H9 (cell line): Measurements from ENCODE around the gene METRNL. TPM values are rescaled to one million over a fixed set of nuclear protein-coding genes. Genes with fewer than 3 reads are reported as not detected.

Experiments used
- DNase-seq: peaks from one replicate; pipeline ENCODE4 v3.0.0-alpha.2; 2017
- H2AFZ ChIP-seq: one replicate; pipeline ENCODE4 v1.6.1; 2013; ENCODE audit warnings: mild to moderate bottlenecking, low read length, control low read depth, moderate library complexity
- H2AK5ac ChIP-seq: 2 replicates; pipeline ENCODE4 v1.6.1; 2013; ENCODE audit warnings: low read length, control low read depth, mixed read lengths; ENCODE audit not compliant: insufficient read length
- H2BK120ac ChIP-seq: one replicate; pipeline ENCODE4 v1.6.1; 2013; ENCODE audit warnings: low read depth, mild to moderate bottlenecking, low read length, control low read depth, inconsistent platforms; ENCODE audit not compliant: poor library complexity, severe bottlenecking
- H2BK12ac ChIP-seq: 2 replicates; pipeline ENCODE4 v1.6.1; 2013; ENCODE audit warnings: low read length, control low read depth, mixed read lengths, low read depth; ENCODE audit not compliant: insufficient read length
- H2BK15ac ChIP-seq: 2 replicates; pipeline ENCODE4 v1.6.1; 2013; ENCODE audit warnings: low read depth, low read length, control low read depth
- H2BK20ac ChIP-seq: one replicate; pipeline ENCODE4 v1.6.1; 2013; ENCODE audit warnings: low read depth, mild to moderate bottlenecking, low read length, control low read depth, inconsistent platforms; ENCODE audit not compliant: poor library complexity, severe bottlenecking
- H2BK5ac ChIP-seq: 2 replicates; pipeline ENCODE4 v1.6.1; 2013; ENCODE audit warnings: low read length, control low read depth, mixed read lengths; ENCODE audit not compliant: insufficient read length
- H3K14ac ChIP-seq: 2 replicates; pipeline ENCODE4 v1.6.1; 2013; ENCODE audit warnings: low read length, control low read depth; ENCODE audit not compliant: insufficient read depth
- H3K18ac ChIP-seq: 2 replicates; pipeline ENCODE4 v1.6.1; 2013; ENCODE audit warnings: low read depth, mild to moderate bottlenecking, mixed read lengths, low read length, control low read depth; ENCODE audit not compliant: insufficient read length
- H3K23ac ChIP-seq: 2 replicates; pipeline ENCODE4 v1.6.1; 2013; ENCODE audit warnings: low read length, control low read depth, mixed read lengths, low read depth; ENCODE audit not compliant: insufficient read length
- H3K23me2 ChIP-seq: 2 replicates; pipeline ENCODE4 v1.6.1; 2013; ENCODE audit warnings: low read depth, mild to moderate bottlenecking, mixed read lengths, low read length, control low read depth; ENCODE audit not compliant: insufficient read length, poor library complexity, severe bottlenecking
- H3K27ac ChIP-seq: 2 replicates; pipeline ENCODE4 v1.5.1; 2013; ENCODE audit warnings: low read length, control low read depth, mixed read lengths, low read depth; ENCODE audit not compliant: insufficient read length
- H3K27me3 ChIP-seq: 2 replicates; pipeline ENCODE4 v1.6.1; 2013; ENCODE audit warnings: low read length, control low read depth, inconsistent platforms; ENCODE audit not compliant: insufficient read depth
- H3K4ac ChIP-seq: 2 replicates; pipeline ENCODE4 v1.6.1; 2013; ENCODE audit warnings: low read depth, mild to moderate bottlenecking, control low read depth, inconsistent platforms, low read length, moderate library complexity
- H3K4me1 ChIP-seq: 2 replicates; pipeline ENCODE4 v1.6.1; 2013; ENCODE audit warnings: low read length, control low read depth, inconsistent platforms; ENCODE audit not compliant: insufficient read depth
- H3K4me2 ChIP-seq: 2 replicates; pipeline ENCODE4 v1.6.1; 2013; ENCODE audit warnings: low read length, control low read depth, mixed read lengths; ENCODE audit not compliant: insufficient read length, insufficient read depth
- H3K56ac ChIP-seq: 2 replicates; pipeline ENCODE4 v1.6.1; 2013; ENCODE audit warnings: low read depth, mild to moderate bottlenecking, mixed read lengths, low read length, control low read depth; ENCODE audit not compliant: insufficient read length
- H3K79me1 ChIP-seq: 2 replicates; pipeline ENCODE4 v1.6.1; 2013; ENCODE audit warnings: low read depth, mild to moderate bottlenecking, moderate library complexity, low read length, control low read depth, inconsistent platforms; ENCODE audit not compliant: insufficient read depth, poor library complexity, severe bottlenecking
- H3K79me2 ChIP-seq: 2 replicates; pipeline ENCODE4 v1.6.1; 2013; ENCODE audit warnings: low read length, control low read depth, inconsistent platforms; ENCODE audit not compliant: insufficient read depth
- H3K9ac ChIP-seq: 2 replicates; pipeline ENCODE4 v1.6.1; 2013; ENCODE audit warnings: low read length, control low read depth, mixed read lengths; ENCODE audit not compliant: insufficient read length; ENCODE audit errors: extremely low read depth
- H3K9me3 ChIP-seq: one replicate; pipeline ENCODE4 v1.6.1; 2013; ENCODE audit warnings: low read depth, low read length, inconsistent platforms; ENCODE audit not compliant: control insufficient read depth
- H3T11ph ChIP-seq: one replicate; pipeline ENCODE4 v1.6.1; 2013; ENCODE audit warnings: mild to moderate bottlenecking, low read length, control low read depth, inconsistent platforms
- H4K20me1 ChIP-seq: one replicate; pipeline ENCODE4 v1.6.1; 2013; ENCODE audit not compliant: control insufficient read depth, insufficient read length, insufficient read depth
- H4K5ac ChIP-seq: 2 replicates; pipeline ENCODE4 v1.6.1; 2013; ENCODE audit warnings: low read depth, mild to moderate bottlenecking, mixed read lengths, low read length, control low read depth; ENCODE audit not compliant: insufficient read length
- H4K8ac ChIP-seq: replicated peaks from 2 replicates; pipeline ENCODE4 v1.6.1; 2013; ENCODE audit warnings: low read length, control low read depth, mixed read lengths, low read depth; ENCODE audit not compliant: insufficient read length
- H4K91ac ChIP-seq: 2 replicates; pipeline ENCODE4 v1.6.1; 2013; ENCODE audit warnings: low read depth, mild to moderate bottlenecking, moderate library complexity, mixed read lengths, low read length, control low read depth; ENCODE audit not compliant: insufficient read length
- H3K27ac Mint-ChIP-seq, 3 experiments: 2 replicates in 2 of 3; 3 replicates in 1 of 3; pipeline ENCODE4 v1.8.0; 2020 to 2021; ENCODE audit warnings: mixed read lengths in 3 of 3, mild to moderate bottlenecking in 1 of 3, moderate library complexity in 1 of 3
- H3K27me3 Mint-ChIP-seq: 2 replicates; pipeline ENCODE4 v1.8.0; 2021; ENCODE audit warnings: low read depth, mild to moderate bottlenecking, moderate library complexity, mixed read lengths
- H3K36me3 Mint-ChIP-seq, 3 experiments: 2 replicates in 2 of 3; 3 replicates in 1 of 3; pipeline ENCODE4 v1.8.0; 2020 to 2021; ENCODE audit warnings: low read depth in 3 of 3, mixed read lengths in 3 of 3; ENCODE audit not compliant: insufficient read depth in 1 of 3
- H3K4me1 Mint-ChIP-seq, 2 experiments: 2 replicates each; pipeline ENCODE4 v1.8.0; 2020; ENCODE audit warnings: mixed read lengths in 2 of 2
- H3K4me3 Mint-ChIP-seq, 2 experiments: 2 replicates in 1 of 2; 3 replicates in 1 of 2; pipeline ENCODE4 v1.8.0; 2020 to 2021; ENCODE audit warnings: mild to moderate bottlenecking in 2 of 2, mixed read lengths in 2 of 2, moderate library complexity in 1 of 2
- H3K9me3 Mint-ChIP-seq, 2 experiments: 2 replicates in 1 of 2; 3 replicates in 1 of 2; pipeline ENCODE4 v1.8.0; 2020; ENCODE audit warnings: mild to moderate bottlenecking in 2 of 2, mixed read lengths in 2 of 2, moderate library complexity in 1 of 2
- CTCF ChIP-seq: fragments of 200-600 bp; sonication (generic); conservative IDR thresholded peaks from 3 replicates; pipeline ENCODE4 v1.8.0; 2021; ENCODE audit warnings: antibody characterized with exemption, mild to moderate bottlenecking
- WGBS: extraction: QIAGEN DNeasy Blood & Tissue Kit; methylation state at CpG from one replicate; pipeline ENCODE4 v1.1.7; 2013; ENCODE audit warnings: missing lambda C conversion rate, low lambda C conversion rate, mixed read lengths; ENCODE audit not compliant: insufficient read length; ENCODE audit errors: extremely low coverage; 5-methylcytosine and 5-hydroxymethylcytosine counted together
- total RNA-seq: library from RNA; stranded (reverse); gene quantifications from 2 replicates; pipeline ENCODE4 v1.2.1, GENCODE V29; 2021

Gene METRNL
- total RNA-seq, 1 experiment from 2014 or later = 21.4 TPM

GRCh38 chr17:83135692-83136091, 56.3 kb downstream of the METRNL start:
- Histone ChIP-seq H3K4ac (no peak overlapping the region), H3K4me1 (no peaks in the 10 kb centered on the region), H4K5ac (no peak overlapping the region), H3K14ac (no peak overlapping the region), H2AK5ac (no peak overlapping the region), H3K27ac (no peak overlapping the region), H3K23me2 (no peaks in the 10 kb centered on the region), H3K9me3 (no peaks in the 10 kb centered on the region), H2BK5ac (no peak overlapping the region), H2BK15ac (no peak overlapping the region), H2BK12ac (no peak overlapping the region), H3K79me2 (no peaks in the 10 kb centered on the region), H3K4me2 (no peak overlapping the region), H3K23ac (no peak overlapping the region), H3K27me3 (no peaks in the 10 kb centered on the region), H3K9ac (no peak overlapping the region), H4K91ac (no peak overlapping the region), H3K18ac (no peak overlapping the region), H3K56ac (no peak overlapping the region), H2BK120ac (no peak overlapping the region), H2AFZ (no peak overlapping the region), H4K8ac (no peak overlapping the region), H3K79me1 (no peaks in the 10 kb centered on the region), H2BK20ac (no peak overlapping the region), H3T11ph (no peak overlapping the region), H4K20me1 (no peaks in the 10 kb centered on the region)
- H3K4me3 Mint-ChIP-seq = no peak overlapping the region
- peaks cover 3% of the 10 kb centered on the region for H3K27me3 Mint-ChIP-seq
- H3K4me1 Mint-ChIP-seq = peaks cover 3 to 7% of the 10 kb centered on the region in 2 experiments; a peak in 2 of 4 replicates
- WGBS = no CpG with 5 or more reads among the region's 14 CpGs
- DNase-seq = peak; percentile 27
- no peak overlapping the region for H3K27ac Mint-ChIP-seq
- no peak for TF ChIP-seq CTCF
- no peaks in the 10 kb centered on the region; a peak in 2 of 7 replicates for H3K36me3 Mint-ChIP-seq
- peaks cover 5 to 6% of the 10 kb centered on the region in 2 experiments; a peak in 4 of 5 replicates for H3K9me3 Mint-ChIP-seq
